ENCODE measurements around the gene JAKMIP1.

DNA sequence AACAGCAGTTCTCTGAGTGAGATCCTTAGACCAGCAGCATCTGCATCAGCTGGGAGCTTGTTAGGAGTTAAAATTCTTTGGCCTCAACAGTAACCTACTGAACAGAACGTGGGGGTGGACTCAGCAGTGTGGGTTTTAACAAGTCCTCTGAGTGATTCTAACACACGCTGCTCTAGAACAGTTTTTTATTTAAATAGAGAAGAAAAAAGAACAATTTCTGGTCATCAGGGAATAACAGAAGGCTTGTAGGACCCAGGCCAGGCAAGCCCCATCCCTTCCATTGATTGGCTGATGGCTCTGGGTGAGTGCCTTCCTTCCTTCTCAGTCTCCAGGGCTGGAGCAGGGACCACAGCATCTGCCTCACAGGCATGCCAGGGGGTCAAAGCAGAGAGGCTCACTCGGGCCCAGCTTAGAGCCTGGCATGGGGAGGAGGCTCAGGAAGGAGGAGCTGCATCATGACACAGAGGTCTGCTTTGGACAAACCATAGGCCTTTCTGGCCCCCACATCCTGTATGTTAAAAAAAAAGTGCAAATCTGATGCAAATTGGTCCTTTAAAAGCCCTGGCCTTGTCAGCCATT lies 56.7 kb downstream of the JAKMIP1 start:
- TF ChIP-seq POLR2A (IDR thresholded peaks at IDR 0.05; ENCODE audit: low read length): no peak
- TF ChIP-seq GATA1 (IDR thresholded peaks at IDR 0.05; ENCODE audit: low read depth, low read length): no peak

Data from erythroblast (primary cell).